Loucy (cell line): ENCODE measurements around the gene KCTD14.

Experiments
- H2AFZ ChIP-seq: fragments of 200-600 bp; sonication (generic); 2 replicates; pipeline ENCODE4 v1.6.0; 2016; ENCODE audit warnings: antibody characterized with exemption, mild to moderate bottlenecking, low read length, moderate library complexity
- H3F3A ChIP-seq: fragments of 200-600 bp; 2 replicates; pipeline ENCODE4 v1.6.0; 2016; ENCODE audit warnings: antibody characterized with exemption, low read depth, mild to moderate bottlenecking
- H3K27me3 ChIP-seq: fragments of 200-600 bp; sonication (generic); 2 replicates; pipeline ENCODE4 v1.6.1; 2014; ENCODE audit warnings: low read length, mild to moderate bottlenecking; ENCODE audit not compliant: insufficient read depth, poor library complexity, severe bottlenecking
- H3K36me3 ChIP-seq: fragments of 200-600 bp; sonication (generic); 2 replicates; pipeline ENCODE4 v1.6.1; 2016; ENCODE audit warnings: low read length; ENCODE audit not compliant: insufficient read depth
- H3K4me1 ChIP-seq: fragments of 200-600 bp; sonication (generic); 2 replicates; pipeline ENCODE4 v1.5.1; 2014; ENCODE audit warnings: low read length, mild to moderate bottlenecking; ENCODE audit not compliant: insufficient read depth, poor library complexity, severe bottlenecking
- H3K4me2 ChIP-seq: fragments of 200-600 bp; sonication (generic); 2 replicates; pipeline ENCODE4 v1.6.0; 2014; ENCODE audit warnings: antibody characterized with exemption, low read length, low read depth, mild to moderate bottlenecking; ENCODE audit not compliant: poor library complexity, severe bottlenecking
- H3K4me3 ChIP-seq: fragments of 200-600 bp; sonication (generic); 2 replicates; pipeline ENCODE4 v1.5.1; 2014; ENCODE audit warnings: low read length, mild to moderate bottlenecking, mixed read lengths; ENCODE audit not compliant: poor library complexity, severe bottlenecking
- H3K79me2 ChIP-seq: fragments of 200-600 bp; sonication (generic); 2 replicates; pipeline ENCODE4 v1.6.1; 2014; ENCODE audit warnings: low read length; ENCODE audit not compliant: insufficient read depth
- H3K9ac ChIP-seq: fragments of 200-600 bp; sonication (generic); 2 replicates; pipeline ENCODE4 v1.6.0; 2014; ENCODE audit warnings: mild to moderate bottlenecking, low read depth, low read length, moderate library complexity; ENCODE audit not compliant: poor library complexity, severe bottlenecking
- H3K9me2 ChIP-seq: fragments of 200-600 bp; sonication (generic); replicated peaks from 2 replicates; pipeline ENCODE4 v1.6.1; 2016; ENCODE audit warnings: low read depth, low read length, mixed read lengths
- H3K9me3 ChIP-seq: fragments of 200-600 bp; sonication (generic); 2 replicates; pipeline ENCODE4 v1.6.1; 2014; ENCODE audit warnings: mild to moderate bottlenecking, antibody characterized with exemption, low read length, low read depth; ENCODE audit not compliant: insufficient read depth
- H4K20me1 ChIP-seq: fragments of 200-600 bp; sonication (generic); 2 replicates; pipeline ENCODE4 v1.6.0; 2014; ENCODE audit warnings: antibody characterized with exemption, low read length, mild to moderate bottlenecking; ENCODE audit not compliant: insufficient read depth, poor library complexity, severe bottlenecking
- CTCF ChIP-seq: fragments of 200-600 bp; sonication (generic); conservative IDR thresholded peaks from 2 replicates; pipeline ENCODE4 v1.5.1; 2014; ENCODE audit warnings: mild to moderate bottlenecking, antibody characterized with exemption, low read length
- EZH2phosphoT487 ChIP-seq: fragments of 200-600 bp; IDR thresholded peaks from 2 replicates; pipeline ENCODE4 v1.6.1; 2018; ENCODE audit warnings: antibody characterized with exemption, mild to moderate bottlenecking, moderate library complexity, borderline replicate concordance

KCTD14 gene

GRCh38 chr11:78033040-78033439 lies 10.0 kb upstream of the KCTD14 start:
- H3K9me2 ChIP-seq, result no peaks in the 10 kb centered on the region
- no peaks in the 10 kb centered on the region for H3K27me3 ChIP-seq
- H3K9me3 ChIP-seq, result no peaks in the 10 kb centered on the region
- no peaks in the 10 kb centered on the region for H3F3A ChIP-seq
- no peak overlapping the region for H3K9ac ChIP-seq
- no peak overlapping the region for H2AFZ ChIP-seq
- H3K36me3 ChIP-seq, result no peaks in the 10 kb centered on the region
- no peaks in the 10 kb centered on the region for H3K79me2 ChIP-seq
- TF ChIP-seq CTCF (no peak), EZH2phosphoT487 (no peak)
- no peak overlapping the region for H3K4me2 ChIP-seq
- H3K4me1 ChIP-seq, result no peaks in the 10 kb centered on the region
- no peaks in the 10 kb centered on the region for H4K20me1 ChIP-seq
- H3K4me3 ChIP-seq, result no peak overlapping the region

GRCh38 chr11:78032090-78032489 lies 9.0 kb upstream of the KCTD14 start:
- no peak overlapping the region for H3K4me2 ChIP-seq
- H3K27me3 ChIP-seq, result no peaks in the 10 kb centered on the region
- no peaks in the 10 kb centered on the region for H3K4me1 ChIP-seq
- H3K9ac ChIP-seq, result no peak overlapping the region
- H3K36me3 ChIP-seq, result no peaks in the 10 kb centered on the region
- no peaks in the 10 kb centered on the region for H4K20me1 ChIP-seq
- H2AFZ ChIP-seq, result peak overlapping the region; percentile 13; the same call in 1 of the 2 replicates
- no peaks in the 10 kb centered on the region for H3K79me2 ChIP-seq
- TF ChIP-seq EZH2phosphoT487, result no peak
- TF ChIP-seq CTCF, result no peak
- no peak overlapping the region for H3K4me3 ChIP-seq
- no peaks in the 10 kb centered on the region for H3F3A ChIP-seq
- H3K9me2 ChIP-seq, result no peaks in the 10 kb centered on the region
- no peaks in the 10 kb centered on the region for H3K9me3 ChIP-seq

- H4K20me1 ChIP-seq, result no peaks in the 10 kb centered on the region
- H2AFZ ChIP-seq, result peak overlapping the region; percentile 13; the same call in 1 of the 2 replicates
- H3K9me3 ChIP-seq, result no peaks in the 10 kb centered on the region
- no peak overlapping the region for H3K9ac ChIP-seq
- no peak overlapping the region for H3K4me2 ChIP-seq
- H3K9me2 ChIP-seq, result no peaks in the 10 kb centered on the region
- H3K27me3 ChIP-seq, result no peaks in the 10 kb centered on the region
- TF ChIP-seq EZH2phosphoT487 (no peak), CTCF (no peak)
- H3F3A ChIP-seq, result no peaks in the 10 kb centered on the region
- no peaks in the 10 kb centered on the region for H3K79me2 ChIP-seq
- no peaks in the 10 kb centered on the region for H3K36me3 ChIP-seq
- no peak overlapping the region for H3K4me3 ChIP-seq
- H3K4me1 ChIP-seq, result no peaks in the 10 kb centered on the region
Measured at GRCh38 chr11:78031629-78032028, 8.6 kb upstream of the KCTD14 start.
